ENCODE measurements around the gene RIPOR2.

The RIPOR2 gene, protein sequence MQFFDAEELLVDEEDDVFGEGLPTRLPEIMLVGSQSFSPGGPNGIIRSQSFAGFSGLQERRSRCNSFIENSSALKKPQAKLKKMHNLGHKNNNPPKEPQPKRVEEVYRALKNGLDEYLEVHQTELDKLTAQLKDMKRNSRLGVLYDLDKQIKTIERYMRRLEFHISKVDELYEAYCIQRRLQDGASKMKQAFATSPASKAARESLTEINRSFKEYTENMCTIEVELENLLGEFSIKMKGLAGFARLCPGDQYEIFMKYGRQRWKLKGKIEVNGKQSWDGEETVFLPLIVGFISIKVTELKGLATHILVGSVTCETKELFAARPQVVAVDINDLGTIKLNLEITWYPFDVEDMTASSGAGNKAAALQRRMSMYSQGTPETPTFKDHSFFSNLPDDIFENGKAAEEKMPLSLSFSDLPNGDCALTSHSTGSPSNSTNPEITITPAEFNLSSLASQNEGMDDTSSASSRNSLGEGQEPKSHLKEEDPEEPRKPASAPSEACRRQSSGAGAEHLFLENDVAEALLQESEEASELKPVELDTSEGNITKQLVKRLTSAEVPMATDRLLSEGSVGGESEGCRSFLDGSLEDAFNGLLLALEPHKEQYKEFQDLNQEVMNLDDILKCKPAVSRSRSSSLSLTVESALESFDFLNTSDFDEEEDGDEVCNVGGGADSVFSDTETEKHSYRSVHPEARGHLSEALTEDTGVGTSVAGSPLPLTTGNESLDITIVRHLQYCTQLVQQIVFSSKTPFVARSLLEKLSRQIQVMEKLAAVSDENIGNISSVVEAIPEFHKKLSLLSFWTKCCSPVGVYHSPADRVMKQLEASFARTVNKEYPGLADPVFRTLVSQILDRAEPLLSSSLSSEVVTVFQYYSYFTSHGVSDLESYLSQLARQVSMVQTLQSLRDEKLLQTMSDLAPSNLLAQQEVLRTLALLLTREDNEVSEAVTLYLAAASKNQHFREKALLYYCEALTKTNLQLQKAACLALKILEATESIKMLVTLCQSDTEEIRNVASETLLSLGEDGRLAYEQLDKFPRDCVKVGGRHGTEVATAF

DNA sequence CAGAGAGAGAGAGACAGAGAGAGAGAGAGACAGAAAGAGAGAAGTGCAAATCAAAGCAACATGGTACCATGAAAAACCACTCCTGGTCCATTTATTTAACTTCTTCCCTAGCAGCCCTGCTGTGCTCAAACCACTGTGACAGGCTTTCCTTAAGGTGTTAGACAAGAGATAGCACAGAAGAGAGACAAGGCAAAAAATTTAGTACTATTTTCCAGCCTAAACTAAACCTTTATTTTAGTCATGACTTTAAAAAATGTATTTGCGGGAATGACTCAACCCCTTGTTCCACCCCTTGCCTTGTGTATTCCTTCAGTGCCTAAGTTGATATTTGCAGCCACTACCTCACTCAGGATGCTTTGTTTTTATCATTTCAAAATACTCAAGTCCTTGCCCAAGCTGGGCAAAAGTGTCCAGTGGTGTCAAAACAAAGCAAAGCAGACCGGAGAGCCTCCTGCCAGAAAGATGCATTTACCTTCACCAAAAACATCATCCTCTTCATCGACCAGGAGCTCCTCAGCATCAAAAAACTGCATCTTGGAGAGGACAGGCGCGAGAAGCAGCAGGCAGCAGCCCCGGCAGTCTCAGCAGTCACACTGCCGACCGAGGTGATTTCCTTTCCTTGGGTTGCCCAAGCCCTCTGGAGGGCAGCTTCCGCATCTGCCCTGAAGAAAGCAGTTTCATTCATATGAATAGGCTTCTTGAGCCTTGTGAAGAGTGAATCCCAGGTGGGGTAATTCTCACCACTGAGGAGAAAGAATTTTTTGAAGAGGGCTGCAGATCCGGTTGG lies at the start of gene RIPOR2:
Gene RIPOR2 (minus strand): TSS at position 595 of the 787 bp plus-strand sequence. CDS start 62 bp downstream, at position 533.
- DNase-seq = no peak

DNA sequence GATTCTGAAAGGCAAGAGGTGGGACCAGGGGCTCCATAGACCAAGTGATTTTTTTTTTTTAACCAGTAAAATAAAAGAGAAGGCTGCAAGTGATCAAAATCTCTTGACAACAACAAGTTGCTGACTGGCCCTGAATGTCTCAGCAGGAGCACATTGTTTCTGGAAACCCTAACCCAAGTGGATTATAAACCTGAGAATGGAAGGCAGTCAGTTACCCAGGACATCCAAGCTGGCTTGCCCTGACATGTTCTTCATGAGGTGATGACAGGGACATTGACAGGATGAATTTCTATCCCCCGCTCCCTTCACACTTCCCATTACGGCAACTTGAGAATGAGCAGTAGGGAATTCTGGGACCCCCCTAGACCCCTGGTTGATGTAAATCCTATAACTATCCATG lies 49.6 kb upstream of the RIPOR2 start:
- peak; percentile 92 for DNase-seq

DNA sequence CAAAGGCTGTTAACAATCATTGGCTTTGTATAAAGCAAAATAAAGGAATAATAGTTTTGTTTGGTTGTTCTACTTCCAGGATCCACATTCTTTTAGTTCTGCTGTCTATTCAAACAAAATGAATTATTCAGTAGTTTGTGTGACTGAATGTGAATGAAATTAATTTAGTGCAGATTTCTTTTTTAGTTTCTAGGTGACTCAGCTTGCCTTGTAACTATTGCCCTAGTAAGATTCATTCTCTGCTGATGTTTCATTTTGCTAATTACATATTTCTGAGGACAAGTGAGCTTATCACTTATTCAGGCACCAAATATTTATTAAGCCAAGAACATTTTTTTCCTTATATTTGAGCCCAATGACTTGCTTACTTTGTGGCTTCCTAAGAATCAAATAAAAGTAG lies 46.5 kb upstream of the RIPOR2 start:
- no peak for DNase-seq

DNA sequence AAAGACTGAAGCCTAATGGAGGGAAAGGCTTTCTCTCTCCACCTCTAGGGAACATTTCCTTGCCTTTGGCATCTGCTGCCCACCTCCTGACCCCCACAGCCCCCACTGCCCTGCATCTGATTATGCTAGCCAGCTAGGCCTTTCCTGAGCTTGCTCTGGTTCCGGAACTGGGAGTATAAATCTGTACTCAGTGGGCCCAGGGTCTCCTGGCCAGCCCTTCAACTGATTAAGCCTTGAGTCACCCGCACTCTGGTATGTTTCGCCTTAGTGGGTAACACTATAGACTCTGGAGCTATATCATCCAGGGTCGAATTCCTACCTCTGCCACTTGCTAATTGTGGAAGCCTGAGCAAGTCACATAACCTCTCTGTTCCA lies 45.6 kb upstream of the RIPOR2 start:
- peak; percentile 26 for DNase-seq

DNA sequence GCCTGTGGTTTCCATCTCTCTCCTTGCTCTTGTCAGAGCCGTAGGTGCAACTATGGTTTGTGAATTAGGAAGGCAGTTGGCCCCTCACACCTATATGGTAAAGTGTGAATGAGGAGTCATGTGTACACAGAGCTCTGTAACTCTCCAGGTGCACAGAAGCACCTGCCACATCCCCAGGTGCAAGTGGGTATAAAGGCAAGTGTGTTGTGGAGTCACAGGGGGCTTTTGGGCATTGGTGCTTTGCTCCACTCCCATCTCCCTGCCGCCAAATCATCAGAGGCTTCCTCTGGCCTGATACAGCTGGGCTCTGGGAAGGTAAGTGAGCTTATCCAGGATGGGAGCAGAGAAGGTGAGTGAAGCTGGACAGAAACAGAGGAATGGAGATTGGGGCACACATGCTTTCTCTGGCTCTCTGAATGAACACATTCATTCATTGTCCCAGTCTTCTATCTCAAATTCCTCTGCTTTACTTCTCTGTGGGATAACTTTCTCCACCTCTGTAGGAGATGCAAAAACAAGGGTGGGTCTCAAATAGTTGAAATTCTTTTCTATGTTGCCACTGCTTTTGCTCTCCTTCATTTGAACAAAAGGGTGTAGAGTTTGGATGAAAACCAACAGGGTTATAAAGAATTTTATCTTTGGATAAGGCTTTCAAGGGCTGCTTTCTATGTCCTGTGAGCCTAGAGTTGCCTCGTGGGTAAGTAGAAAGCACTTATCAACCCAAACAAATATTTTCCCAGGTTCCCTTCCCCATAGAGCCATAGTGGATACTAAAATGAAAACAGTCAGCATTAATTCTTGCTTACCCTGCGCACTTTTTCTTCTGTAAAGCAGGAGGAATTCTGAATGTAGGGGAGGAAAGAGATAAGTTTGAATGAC lies 45.0 kb upstream of the RIPOR2 start:
- DNase-seq = peak; percentile 94

DNA sequence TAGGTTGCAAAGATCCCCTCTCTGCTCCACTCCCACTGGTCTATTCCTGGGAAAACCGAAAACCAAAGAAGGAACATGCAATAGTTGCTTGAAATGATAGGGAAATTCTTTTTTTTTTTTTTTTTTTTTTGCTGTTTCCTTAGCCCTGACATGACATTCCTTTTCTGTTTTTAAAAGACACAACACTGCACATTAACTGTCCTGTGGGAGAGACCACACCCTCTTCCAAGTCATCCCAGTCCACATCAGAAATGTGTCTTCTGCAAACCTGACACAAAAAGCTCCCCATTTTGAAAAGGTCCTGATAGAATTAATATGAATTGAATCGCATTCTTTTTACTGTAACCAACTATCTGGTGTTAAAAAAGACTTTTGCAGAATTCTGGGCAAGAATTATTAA lies 43.4 kb upstream of the RIPOR2 start:
- DNase-seq = no peak

DNA sequence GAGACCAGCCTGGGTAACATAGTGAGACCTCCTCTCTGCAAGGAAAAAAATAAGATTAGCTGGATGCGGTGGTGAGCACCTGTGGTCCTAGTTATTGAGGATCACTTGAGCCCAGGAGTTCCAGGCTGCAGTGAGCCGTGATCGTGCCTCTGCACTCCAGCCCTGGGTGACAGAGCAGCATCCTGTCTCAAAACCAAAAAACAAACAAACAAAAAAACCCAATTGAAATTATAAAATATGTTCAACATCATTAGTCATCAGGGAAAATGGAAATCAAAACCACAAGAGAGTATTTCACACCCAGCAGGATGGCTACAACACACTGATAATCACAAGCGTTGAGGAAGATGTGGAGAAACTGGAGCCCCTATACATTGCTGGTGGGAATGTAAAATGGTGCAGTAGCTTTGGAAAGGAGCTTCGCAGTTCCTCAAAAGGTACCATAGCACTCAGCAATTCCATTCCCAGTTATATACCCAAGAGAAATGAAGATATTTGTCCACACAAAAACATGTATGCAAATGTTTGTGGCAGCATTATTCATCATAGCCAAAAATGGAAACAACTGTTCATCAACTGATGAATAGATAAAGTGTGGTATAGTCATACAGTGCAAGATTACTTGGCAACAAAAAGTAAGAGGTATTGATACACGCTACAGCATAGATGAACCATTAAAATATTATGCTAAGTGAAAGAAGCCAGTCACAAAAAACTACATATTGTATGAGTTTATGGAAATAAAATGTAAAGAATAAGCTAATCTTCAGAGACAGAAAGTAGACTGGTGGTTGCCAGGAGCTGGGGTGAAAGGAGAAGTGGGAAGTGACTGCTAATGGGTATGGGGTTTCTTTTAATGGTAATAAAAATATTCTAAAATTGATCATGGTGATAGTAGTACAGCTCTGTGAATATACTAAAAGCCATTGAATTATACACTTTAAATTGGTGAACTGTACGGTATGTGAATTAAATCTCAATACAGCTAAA lies 38.7 kb upstream of the RIPOR2 start:
- DNase-seq = no peak

DNA sequence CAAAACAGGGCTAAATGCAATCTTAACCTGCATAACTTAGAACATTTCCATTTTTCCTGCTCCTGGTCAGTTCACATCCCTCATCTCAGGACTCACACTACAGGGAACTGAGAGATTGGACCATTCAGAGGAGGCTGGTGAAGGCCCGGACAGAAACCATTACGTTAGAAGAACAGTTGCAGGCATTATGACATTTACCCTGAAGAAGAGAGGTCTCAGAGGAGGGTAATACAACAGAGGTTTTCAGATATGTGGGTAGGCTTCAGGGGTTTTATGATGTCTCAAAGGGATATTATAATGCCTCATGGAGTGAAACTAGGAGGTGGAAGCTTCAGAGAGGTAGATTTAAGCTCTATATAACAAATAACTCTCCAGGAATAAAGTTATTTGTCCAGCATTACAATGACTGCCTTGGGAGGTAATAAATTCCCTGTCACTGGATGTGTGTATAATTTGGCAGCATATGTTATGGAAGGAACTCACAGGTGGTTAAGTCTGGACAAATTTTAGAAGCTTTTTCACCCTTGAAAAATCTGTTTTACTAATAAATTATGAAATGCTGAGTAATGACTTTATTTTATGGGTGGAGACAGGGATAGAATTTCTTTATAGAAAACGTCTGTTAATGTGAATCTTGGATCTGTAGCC lies 36.7 kb upstream of the RIPOR2 start:
- no peak for DNase-seq

DNA sequence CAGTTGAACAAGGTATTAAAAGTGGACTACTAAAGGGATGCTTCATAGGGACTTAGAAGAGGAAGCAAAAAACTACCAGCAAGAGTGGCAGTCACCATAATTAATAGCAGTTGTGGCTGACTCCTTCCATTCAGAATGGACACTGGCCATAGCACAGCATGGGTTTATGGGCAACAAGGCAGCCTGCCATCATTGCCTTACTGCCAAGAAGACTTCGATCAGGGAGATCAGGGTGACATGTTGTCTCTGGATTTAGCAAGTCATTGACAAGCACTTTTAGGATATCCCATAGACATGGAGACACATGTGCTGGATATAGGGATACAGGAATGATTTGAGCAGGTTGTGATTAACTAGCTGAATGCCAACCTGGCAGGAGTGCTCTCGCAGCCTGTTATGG lies 35.3 kb upstream of the RIPOR2 start:
- DNase-seq = no peak

DNA sequence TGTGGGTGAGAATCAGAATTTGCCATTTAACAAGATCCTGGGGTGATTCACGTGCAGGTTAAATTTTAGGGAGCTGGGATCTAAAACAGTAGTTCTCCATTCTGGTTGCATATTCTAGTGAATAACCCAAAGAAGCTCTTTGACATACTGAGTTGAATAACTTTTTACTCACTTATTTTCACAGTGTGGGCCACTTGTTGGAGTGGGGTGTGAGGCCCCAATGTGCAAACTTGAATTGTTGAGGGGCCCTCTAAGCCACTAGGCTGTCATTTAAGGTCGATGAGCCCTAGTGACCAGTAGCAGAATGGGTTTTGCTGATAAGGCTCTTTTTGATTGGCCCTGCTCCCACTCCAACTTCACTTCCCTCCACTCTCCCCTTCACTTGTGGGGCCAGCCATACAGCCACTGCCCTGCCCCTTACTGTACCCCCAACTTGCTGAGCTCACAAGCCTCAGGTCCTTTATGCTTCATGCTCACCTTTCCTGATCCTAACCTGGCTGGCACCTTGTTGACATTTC lies 33.6 kb upstream of the RIPOR2 start:
- no peak for DNase-seq

DNA sequence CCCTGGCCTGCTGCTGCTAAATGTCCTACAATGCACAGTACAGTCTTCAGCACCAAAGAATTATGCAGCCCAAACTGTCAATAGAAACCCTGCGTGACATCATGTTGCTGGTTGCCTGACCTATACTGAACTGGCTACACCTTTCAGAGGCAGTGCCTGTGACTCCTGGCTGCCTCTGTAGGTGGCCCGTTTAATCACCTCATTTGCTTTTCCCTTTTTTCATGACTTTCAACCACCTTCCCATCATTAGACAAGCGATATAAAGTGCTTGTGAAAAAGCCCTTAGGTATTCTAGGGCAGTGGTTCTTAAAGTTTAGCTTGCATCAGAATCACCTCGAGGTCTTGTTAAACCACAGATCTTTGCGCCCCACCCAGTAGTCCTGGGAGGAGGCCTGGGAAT lies 33.0 kb upstream of the RIPOR2 start:
- DNase-seq = no peak

DNA sequence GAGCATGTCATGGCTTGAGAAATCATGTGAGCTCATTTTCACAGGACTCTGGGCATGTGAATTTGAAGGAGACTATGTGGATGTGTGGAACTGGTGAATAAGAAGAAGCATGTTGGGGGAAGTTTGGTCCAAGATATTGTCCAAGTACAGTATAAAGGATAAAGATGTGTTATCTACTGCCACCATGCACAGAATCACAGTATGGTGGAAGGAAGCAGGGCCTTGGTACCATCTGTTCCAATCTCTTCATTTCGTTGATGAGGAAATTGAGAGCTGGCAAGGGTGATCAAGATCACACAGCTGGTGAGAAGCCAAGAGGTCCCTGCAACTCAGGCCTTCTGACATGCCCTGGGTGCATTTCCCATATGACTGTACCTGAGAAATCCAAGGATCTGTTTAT lies 31.5 kb upstream of the RIPOR2 start:
- DNase-seq = no peak

DNA sequence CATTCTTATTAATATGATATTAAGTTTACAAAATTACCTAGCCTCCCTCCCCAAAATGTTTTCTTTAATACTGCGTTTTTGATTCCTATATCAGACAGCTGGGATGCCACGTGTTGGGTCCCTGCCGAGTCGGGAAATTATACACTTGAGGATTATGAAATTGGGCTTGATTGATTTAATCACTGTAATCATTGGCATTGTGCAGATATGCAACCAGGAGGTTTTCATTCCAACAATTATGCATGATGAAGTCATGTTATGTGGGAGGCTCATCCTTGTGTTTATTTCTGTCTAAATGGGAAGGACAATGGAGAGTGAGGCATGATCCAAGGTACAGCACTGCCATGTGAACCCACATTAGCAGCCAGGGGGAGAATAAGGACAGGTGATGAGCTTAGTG lies 30.6 kb upstream of the RIPOR2 start:
- no peak for DNase-seq

DNA sequence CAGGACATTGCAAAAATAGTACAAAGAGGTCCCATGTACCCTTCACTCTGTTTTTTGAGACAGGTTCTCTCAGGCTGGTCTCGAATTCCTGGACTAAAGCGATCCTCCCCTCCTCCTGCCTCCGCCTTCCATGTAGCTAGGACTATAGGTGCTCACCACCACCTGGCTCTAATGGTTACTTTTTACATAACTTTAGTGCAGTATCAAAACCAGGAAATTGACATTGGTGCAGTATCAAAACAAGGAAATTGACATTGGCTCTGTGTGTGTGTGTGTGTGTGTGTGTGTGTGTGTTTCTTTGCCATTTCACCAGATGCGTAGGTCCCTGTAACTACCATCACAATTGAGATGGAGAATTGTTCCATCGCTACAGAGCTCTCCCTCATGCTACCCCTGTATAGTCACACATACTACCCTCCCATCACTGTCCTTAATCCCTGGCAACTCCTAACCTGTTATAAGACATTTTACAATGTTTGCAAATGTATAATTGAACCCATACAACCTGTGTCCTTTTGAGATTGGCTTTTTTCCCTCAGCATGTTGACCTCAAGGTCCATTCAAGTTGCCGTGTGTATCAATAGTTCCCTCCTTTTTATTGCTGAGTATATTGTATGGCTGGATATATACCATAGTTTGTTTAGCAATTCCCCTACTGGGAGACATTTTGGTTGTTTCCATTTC lies 28.3 kb upstream of the RIPOR2 start:
- no peak for DNase-seq

DNA sequence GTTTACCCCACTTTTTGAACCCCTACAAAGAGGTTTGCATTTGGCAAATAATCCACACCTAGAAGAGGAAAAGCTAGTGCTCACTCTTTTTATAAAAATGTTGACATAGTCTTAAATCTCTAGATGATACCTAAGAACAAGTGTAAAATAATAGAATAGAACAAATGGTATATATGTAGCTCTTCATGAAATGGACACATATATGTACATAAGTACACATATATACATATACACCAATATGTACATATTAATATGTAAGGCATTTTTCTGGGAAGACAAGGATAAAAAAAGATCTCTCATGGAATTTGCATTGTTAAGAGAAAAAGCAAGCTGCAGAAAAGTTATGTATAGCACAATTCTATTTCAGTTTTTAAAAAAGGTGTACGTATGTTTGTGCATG lies 27.6 kb upstream of the RIPOR2 start:
- DNase-seq = no peak

DNA sequence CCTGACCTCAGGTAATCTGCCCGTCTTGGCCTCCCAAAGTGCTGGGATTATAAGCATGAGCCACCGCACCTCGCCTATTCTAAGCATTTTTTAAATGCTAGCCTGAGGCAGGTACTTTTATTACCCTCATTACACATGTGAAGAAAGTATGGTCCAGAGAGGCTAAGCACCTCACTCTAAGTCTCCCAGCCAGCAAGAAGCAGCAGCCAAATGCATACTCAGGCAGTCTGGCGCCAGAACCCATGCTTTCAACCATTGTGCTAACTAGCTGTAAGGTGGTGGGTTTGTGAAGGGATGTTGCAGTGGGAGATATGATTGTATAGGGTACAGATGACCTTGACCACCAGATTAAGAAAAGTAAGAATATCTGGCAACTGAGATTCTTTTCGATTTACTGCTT lies 26.1 kb upstream of the RIPOR2 start:
- no peak for DNase-seq

DNA sequence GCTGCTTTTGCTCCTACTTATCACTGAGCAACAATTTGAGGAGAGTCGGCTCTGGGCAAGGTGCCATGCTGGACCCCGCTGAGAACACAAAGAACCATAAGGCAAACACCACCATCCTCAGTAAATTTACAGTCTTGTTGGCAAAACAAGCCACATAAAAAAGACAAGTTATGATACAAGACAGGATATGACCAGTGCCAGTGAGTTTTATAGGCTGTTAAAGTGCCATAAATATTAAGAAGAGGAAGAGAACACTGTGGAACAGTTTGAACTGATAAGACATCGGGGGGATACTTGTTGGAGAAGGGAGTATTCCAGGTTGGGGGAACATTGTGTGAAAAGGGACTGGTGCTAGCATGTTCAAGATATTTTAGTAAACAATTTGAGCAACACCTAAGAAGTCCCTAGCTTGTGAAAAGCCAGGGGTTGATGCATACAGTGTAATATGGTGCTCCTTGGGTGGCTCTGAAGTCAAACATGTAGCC lies 25.3 kb upstream of the RIPOR2 start:
- DNase-seq = peak; percentile 42

DNA sequence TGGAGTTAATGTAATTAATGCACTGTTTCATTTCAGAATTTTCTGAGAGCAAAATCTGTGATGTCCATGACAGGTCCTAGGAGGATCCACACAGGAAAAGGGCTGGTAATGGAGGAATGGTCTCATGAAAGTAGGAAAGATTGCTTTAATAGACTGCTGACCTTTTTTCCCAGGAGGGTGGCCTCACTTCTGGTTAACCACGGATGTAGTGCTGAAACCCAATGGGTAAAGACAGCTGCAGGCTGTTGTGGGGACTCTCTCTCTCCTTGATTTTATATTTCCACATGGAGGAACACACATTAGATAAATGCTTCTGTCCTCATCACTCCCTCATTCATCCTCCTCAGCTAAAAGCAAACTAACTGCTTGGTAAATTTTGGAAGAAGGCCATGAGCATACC lies 23.6 kb upstream of the RIPOR2 start:
- DNase-seq = no peak

DNA sequence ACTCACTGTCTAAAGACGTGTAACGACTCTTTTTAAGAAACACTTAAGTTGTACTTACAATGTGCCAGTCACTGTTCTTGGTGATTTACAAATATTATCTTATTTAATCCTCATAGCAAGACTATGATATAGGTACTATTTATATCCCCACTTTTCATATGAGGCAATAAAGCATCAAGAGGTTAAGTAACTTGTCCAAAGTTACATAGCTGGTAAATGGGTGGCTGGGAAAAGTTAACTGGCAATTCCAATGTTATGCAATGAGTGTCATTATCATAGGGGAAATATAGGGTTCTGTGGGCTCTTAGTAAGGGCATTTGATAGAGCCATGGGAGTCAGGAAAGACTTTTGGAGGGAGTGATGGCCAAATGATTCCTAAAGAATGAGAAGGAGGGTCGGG lies 21.4 kb upstream of the RIPOR2 start:
- DNase-seq = no peak

All from NCI-H345 (cell line).